NCI-H1105 treated with DMSO at 0.1 percent for 48 hours (cell line): Measurements from ENCODE around the gene FBLN2.

Source experiments
- DNase-seq: peaks from one replicate; lab custom pipeline; 2025; lab: John Stamatoyannopoulos, UW

FBLN2 gene

GRCh38 chr3:13624671-13625125 is 75.8 kb downstream of the FBLN2 start:
- DNase-seq: no peak

DNA sequence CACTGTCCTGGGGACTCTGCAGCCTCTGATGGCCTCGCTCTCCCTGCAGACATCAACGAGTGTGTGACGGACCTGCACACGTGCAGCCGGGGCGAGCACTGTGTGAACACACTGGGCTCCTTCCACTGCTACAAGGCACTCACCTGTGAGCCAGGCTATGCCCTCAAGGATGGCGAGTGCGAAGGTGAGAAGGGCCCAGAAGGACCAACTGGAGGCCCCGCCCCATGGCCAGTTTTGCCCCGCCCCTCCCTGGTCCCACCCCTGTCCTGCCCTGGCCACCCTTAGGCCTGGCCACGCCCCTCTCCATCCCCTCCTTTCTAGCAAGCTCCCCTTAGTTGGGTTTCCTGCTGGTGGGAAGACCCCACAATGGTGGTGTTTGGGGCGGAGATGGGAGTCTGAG is 77.5 kb downstream of the FBLN2 start:
- DNase-seq: no peak

DNA sequence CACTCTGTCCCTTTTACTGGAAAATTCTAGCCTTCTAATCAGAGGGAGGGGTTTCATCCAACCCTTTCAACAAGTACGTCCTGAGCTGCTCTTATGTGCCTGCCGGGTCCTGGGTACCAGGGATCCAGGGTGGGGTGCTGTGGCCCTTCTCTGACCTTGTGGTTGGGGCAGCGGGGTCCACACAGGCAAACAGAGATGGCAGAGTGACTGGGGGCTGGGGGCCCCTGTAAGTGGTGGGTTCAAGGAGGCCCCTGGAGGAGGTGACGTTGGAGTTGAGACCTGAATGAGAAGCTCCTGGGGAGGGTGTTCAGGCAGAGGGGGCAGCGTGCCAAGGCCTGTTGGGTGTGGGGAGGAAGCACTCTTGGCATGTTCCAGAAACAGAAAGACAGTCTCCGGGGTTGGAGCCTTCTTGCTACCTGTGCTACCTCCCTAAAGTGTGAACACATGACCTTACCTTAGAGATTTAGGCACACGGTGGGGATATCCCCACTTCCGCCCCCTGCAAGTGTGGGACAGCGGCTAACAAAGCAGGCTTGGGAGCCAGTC is 78.1 kb downstream of the FBLN2 start:
- no peak for DNase-seq

GRCh38 chr3:13627681-13628080 is 78.8 kb downstream of the FBLN2 start:
- DNase-seq: no peak

GRCh38 chr3:13628432-13628831 is 79.5 kb downstream of the FBLN2 start:
- DNase-seq: no peak

- no peak for DNase-seq
These were observed 80.1 kb downstream of the FBLN2 start for GRCh38 chr3:13628841-13629551.

- DNase-seq: no peak
These were observed 80.7 kb downstream of the FBLN2 start for GRCh38 chr3:13629644-13630043.

- DNase-seq: no peak
These were observed 82.3 kb downstream of the FBLN2 start for GRCh38 chr3:13631256-13631655.

DNA sequence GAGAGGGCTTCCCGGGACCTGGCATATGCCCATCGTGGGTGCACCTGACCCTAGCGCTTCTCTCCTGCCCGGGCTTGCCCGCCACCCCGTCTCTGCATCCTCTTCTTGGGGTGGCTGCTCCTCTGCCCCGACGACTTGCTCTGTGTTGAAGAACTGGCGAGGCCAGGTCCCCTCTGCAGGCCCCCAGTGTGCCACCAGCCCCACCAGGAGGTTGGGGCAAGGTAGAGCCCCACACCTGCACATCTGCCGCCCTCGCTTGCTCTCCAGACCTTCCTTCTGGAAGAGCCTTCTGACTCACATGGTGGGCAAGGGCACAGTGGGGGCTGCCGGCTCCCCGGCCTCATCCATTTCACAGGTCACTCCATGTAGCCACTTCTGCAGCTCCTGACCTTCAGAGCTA is 84.3 kb downstream of the FBLN2 start:
- DNase-seq: no peak

DNA sequence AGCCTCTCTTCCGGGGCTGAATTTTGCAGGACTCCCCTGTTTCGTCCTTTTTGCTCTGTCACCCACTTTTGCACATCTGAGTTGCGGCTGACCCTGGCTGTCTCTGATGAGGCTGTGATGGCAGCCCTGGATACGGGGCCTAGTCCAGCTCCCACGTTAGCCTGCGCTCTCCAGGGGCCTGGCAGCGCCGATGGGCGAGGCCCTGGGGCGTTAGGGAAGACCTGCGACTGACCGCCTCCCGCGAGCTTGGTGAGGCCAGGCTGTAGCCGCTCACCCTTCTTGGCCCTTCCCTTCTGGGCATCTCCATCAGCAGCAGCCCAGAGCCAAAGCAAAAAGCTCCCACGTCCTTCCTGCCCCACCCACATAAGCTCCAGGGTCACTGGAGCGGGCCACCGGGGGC is 85.2 kb downstream of the FBLN2 start:
- no peak for DNase-seq

DNA sequence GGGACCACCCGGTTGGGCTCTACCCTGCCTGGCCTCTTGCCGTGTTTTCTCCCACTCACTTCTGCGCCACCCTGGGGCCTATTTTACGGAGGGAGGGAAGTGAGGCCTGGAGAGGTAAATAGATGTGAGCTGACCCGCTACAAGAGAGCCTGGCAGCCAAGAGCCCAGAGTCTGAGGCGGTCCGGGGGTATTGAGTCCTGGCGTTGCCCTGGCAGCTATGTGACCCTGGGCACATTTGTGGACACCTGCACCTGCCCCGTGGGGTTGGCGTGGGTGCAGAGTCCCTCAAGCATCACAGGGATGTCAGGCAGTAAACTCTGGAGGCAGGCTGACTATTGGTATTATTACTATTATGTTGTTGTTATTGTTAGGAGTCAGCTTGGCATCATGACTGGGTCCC is 85.7 kb downstream of the FBLN2 start:
- DNase-seq: no peak

GRCh38 chr3:13636186-13636585 is 87.3 kb downstream of the FBLN2 start:
- no peak for DNase-seq

GRCh38 chr3:13636874-13637273 is 87.9 kb downstream of the FBLN2 start:
- DNase-seq: no peak

GRCh38 chr3:13637311-13637891 is 88.5 kb downstream of the FBLN2 start:
- no peak for DNase-seq

- no peak for DNase-seq
These were observed 89.0 kb downstream of the FBLN2 start for GRCh38 chr3:13637953-13638352.

- no peak for DNase-seq
These were observed 90.0 kb downstream of the FBLN2 start for GRCh38 chr3:13638927-13639326.

DNA sequence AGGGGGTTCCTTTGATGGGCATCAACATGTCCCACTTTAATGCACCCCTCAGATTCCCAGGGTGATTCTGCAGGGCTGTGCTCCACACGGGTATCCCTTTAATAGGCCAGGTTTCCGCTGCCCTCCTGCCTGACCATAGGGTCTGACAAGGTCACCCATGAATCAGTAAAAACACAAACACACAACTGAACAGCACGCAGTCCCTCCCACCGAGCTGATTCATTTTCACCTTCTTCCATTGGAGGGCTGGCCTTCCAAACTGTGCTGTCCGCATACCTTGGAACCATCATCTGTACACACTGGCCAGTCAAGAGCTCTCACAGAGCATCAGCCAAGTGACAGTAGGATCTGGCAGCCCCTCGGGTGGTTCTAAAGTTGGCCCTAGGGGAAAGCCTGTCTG is 93.7 kb downstream of the FBLN2 start:
- no peak for DNase-seq

- DNase-seq: no peak
These were observed 95.6 kb downstream of the FBLN2 start for GRCh38 chr3:13644341-13645117.

- DNase-seq: no peak
These were observed 97.1 kb downstream of the FBLN2 start for GRCh38 chr3:13645801-13646637.

DNA sequence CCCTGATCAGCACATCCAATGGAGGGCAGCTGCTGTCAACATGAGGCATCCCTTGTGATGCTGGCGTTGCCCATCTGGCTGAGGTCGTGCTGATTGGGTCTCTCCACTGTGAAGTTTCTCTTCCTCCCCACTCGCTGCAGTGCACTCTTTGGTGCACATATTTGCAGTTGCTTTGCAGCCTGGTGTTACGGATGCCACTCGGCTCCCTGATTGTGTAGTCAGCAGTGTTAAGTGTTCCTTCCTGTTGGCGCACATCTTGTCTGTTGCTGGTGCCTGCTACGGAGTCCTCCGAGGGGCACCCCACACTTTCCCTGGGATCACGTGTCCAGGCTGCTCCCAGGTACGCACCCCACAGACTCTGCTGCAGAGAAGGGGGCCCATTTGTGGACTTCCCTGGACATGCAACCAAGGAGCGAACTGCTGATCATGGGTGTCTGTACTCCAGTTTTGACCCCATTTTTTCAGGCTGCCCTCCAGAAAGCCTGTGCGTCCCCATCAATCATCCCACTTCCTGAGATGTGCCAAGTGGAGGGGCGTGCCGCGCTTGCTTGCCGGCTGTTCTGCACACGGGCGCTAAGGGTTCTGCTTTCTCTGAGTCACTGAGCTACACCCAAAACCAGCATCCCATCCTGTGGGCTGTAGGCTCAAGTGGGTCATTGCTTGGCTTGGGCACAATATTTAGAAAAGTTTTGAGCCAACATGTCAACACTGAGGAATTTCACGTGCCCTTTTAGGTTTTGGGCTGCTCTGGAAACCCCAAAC is 98.6 kb downstream of the FBLN2 start:
- no peak for DNase-seq
